ENCODE measurements around the gene ABCB8. TPM values are rescaled to one million over a fixed set of nuclear protein-coding genes. Genes with fewer than 3 reads are reported as not detected.
A peak's percentile ranks its signal among the peaks of the same experiment; 100 is the strongest.

ABCB8 gene
- total and polyA plus RNA-seq, 9 of the 15 experiments (the other 6 are each of a cell fraction or from before 2014, with no cell fraction given), result 7.6 to 106 (median 36.3) TPM

GRCh38 chr7:151028131-151028947, at the start of gene ABCB8 (continued):
- TF ChIP-seq PURB (CRISPR knock-in tag; IDR thresholded peaks at IDR 0.05; ENCODE audit: low read depth) (no peak), SMARCA5 (IDR thresholded peaks at IDR 0.05) (no peak), REST (IDR thresholded peaks at IDR 0.05; ENCODE audit: borderline replicate concordance) (peak; percentile 88; the same call in 1 of the 2 replicates), REST (CRISPR knock-in tag; IDR thresholded peaks at IDR 0.05; ENCODE audit: low read depth) (peak; percentile 73), NR2C2 (CRISPR knock-in tag; IDR thresholded peaks at IDR 0.05) (no peak), NR2C2 (tag; IDR thresholded peaks at IDR 0.05) (peak; percentile 97), OTX1 (CRISPR knock-in tag; IDR thresholded peaks at IDR 0.05) (0 out of 2 replicates have a peak, but pooled peaks have one; percentile 47), MED1 (CRISPR knock-in tag; IDR thresholded peaks at IDR 0.05; ENCODE audit: borderline replicate concordance) (no peak), HBP1 (CRISPR knock-in tag; IDR thresholded peaks at IDR 0.05) (peak; percentile 83; the same call in 1 of the 2 replicates), ZBTB5 (IDR thresholded peaks at IDR 0.05) (no peak), BACH1 (tag; IDR thresholded peaks at IDR 0.05) (0 out of 2 replicates have a peak, but pooled peaks have one; percentile 1), NCOA1 (IDR thresholded peaks at IDR 0.05; ENCODE audit: low read depth) (no peak), MCM5 (IDR thresholded peaks at IDR 0.05; ENCODE audit: low read depth) (no peak), ZNF507 (tag; conservative IDR thresholded peaks at IDR 0.05) (no peak), HOXB6 (CRISPR knock-in tag; IDR thresholded peaks at IDR 0.05; ENCODE audit: borderline replicate concordance) (no peak), HDAC3 (IDR thresholded peaks at IDR 0.05; ENCODE audit: borderline replicate concordance, partially characterized antibody) (no peak), POLR2AphosphoS5 (IDR thresholded peaks at IDR 0.05; ENCODE audit: control insufficient read depth, insufficient read depth, low read depth, low read length) (peak; percentile 45)

Data from K562 (cell line).